ENCODE results near the gene HSPD1. TPM values are rescaled to one million over a fixed set of nuclear protein-coding genes. Genes with fewer than 3 reads are reported as not detected.

HSPD1 gene
- total RNA-seq, 2 experiments from 2014 or later, result 154 to 157 TPM

GRCh38 chr2:197496695-197497094 is 2.9 kb downstream of the HSPD1 start:
- Mint-ChIP-seq H3K27me3 (no peaks in the 10 kb centered on the region), H3K36me3 (ENCODE audit: low read depth) (peaks cover 88% of the 10 kb centered on the region), H3K9me3 (no peaks in the 10 kb centered on the region), H3K27ac (peak overlapping the region; percentile 87), H3K4me1 (ENCODE audit: low read depth) (peaks cover 58% of the 10 kb centered on the region), H3K4me3 (peak overlapping the region; percentile 15)
- TF ChIP-seq CTCF (IDR thresholded peaks at IDR 0.05), result no peak
- Histone ChIP-seq H3K36me3 (ENCODE audit: insufficient read depth, low read length) (peaks cover 58% of the 10 kb centered on the region), H3K9me3 (ENCODE audit: control insufficient read depth in 1 of 2, insufficient read depth in 1 of 2, low read length in 2 of 2) (no peaks in the 10 kb centered on the region), H3K27me3 (ENCODE audit: control insufficient read depth in 1 of 2, insufficient read depth in 2 of 2, low read length in 2 of 2) (no peaks in the 10 kb centered on the region), H3K27ac (ENCODE audit: low read depth in 1 of 2, low read length in 2 of 2) (no peak overlapping the region), H3K4me3 (ENCODE audit: low read length) (no peak overlapping the region), H3K4me1 (ENCODE audit: insufficient read depth, low read length) (peaks cover 30% of the 10 kb centered on the region)
- ATAC-seq (ENCODE audit: poor library complexity) (no peak), DNase-seq (no peak)
- POLR2A ChIA-PET, result interaction anchor here (1.8 to 8.1 kb wide), 3 partner anchors 18 to 61 kb away, joined by 9 to 219 read pairs (median 111); partner anchors contain the start of genes COQ10B, MOB4 and SF3B1
- intact Hi-C loops (cut with DNase I, micrococcal nuclease), result loop anchor here in 1 of 2 experiments (2.0 to 5.0 kb wide), 2 partner anchors 38 to 211 kb away; partner anchors contain the start of gene MARS2
- CTCF ChIA-PET, result interaction anchor here (0.9 kb wide), 1 partner anchor 25 kb away, joined by 3 read pairs; no protein-coding TSS in a partner anchor

GRCh38 chr2:197495433-197496134 is 4.1 kb downstream of the HSPD1 start:
- TF ChIP-seq CTCF (IDR thresholded peaks at IDR 0.05), result no peak
- ATAC-seq (ENCODE audit: poor library complexity), result no peak
- intact Hi-C loops (cut with DNase I, micrococcal nuclease), result loop anchor here in 1 of 2 experiments (2.0 to 5.0 kb wide), 2 partner anchors 37 to 212 kb away; partner anchors contain the start of gene MARS2
- H3K4me3 Mint-ChIP-seq, result no peak overlapping the region
- CTCF ChIA-PET, result interaction anchor here (1.3 kb wide), 1 partner anchor 16 kb away, joined by 3 read pairs; no protein-coding TSS in a partner anchor
- H3K9me3 ChIP-seq (ENCODE audit: control insufficient read depth in 1 of 2, insufficient read depth in 1 of 2, low read length in 2 of 2), result no peaks in the 10 kb centered on the region
- H3K4me3 ChIP-seq (ENCODE audit: low read length), result no peak overlapping the region
- no peak overlapping the region for H3K27ac ChIP-seq (ENCODE audit: low read depth in 1 of 2, low read length in 2 of 2)
- H3K9me3 Mint-ChIP-seq, result no peaks in the 10 kb centered on the region
- peaks cover 69% of the 10 kb centered on the region for H3K36me3 ChIP-seq (ENCODE audit: insufficient read depth, low read length)
- H3K36me3 Mint-ChIP-seq (ENCODE audit: low read depth), result peaks cover 88% of the 10 kb centered on the region
- POLR2A ChIA-PET, result interaction anchor here (0.9 to 8.1 kb wide), 3 partner anchors 20 to 60 kb away, joined by 5 to 219 read pairs (median 9); partner anchors contain the start of genes COQ10B, MOB4 and SF3B1
- peaks cover 23% of the 10 kb centered on the region for H3K4me1 ChIP-seq (ENCODE audit: insufficient read depth, low read length)
- no peaks in the 10 kb centered on the region for H3K27me3 ChIP-seq (ENCODE audit: control insufficient read depth in 1 of 2, insufficient read depth in 2 of 2, low read length in 2 of 2)
- peak overlapping the region; percentile 87 for H3K27ac Mint-ChIP-seq
- H3K27me3 Mint-ChIP-seq, result no peaks in the 10 kb centered on the region
- no peak for DNase-seq
- peaks cover 47% of the 10 kb centered on the region for H3K4me1 Mint-ChIP-seq (ENCODE audit: low read depth)

GRCh38 chr2:197487385-197487784 is 12.3 kb downstream of the HSPD1 start:
- H3K4me1 ChIP-seq (ENCODE audit: insufficient read depth, low read length), result no peaks in the 10 kb centered on the region
- ChIA-PET CTCF (no interaction called here), POLR2A (no interaction called here)
- no peak overlapping the region for H3K27ac ChIP-seq (ENCODE audit: low read depth in 1 of 2, low read length in 2 of 2)
- H3K4me3 ChIP-seq (ENCODE audit: low read length), result no peak overlapping the region
- TF ChIP-seq CTCF (IDR thresholded peaks at IDR 0.05), result no peak
- intact Hi-C loops (cut with DNase I, micrococcal nuclease), result no loop called here
- peaks cover 14 to 15% of the 10 kb centered on the region in 2 experiments for H3K9me3 ChIP-seq (ENCODE audit: control insufficient read depth in 1 of 2, insufficient read depth in 1 of 2, low read length in 2 of 2)
- peaks cover 63% of the 10 kb centered on the region for H3K36me3 ChIP-seq (ENCODE audit: insufficient read depth, low read length)
- Mint-ChIP-seq H3K4me1 (ENCODE audit: low read depth) (no peaks in the 10 kb centered on the region), H3K27ac (no peak overlapping the region), H3K9me3 (peaks cover 6% of the 10 kb centered on the region), H3K36me3 (ENCODE audit: low read depth) (peaks cover 89% of the 10 kb centered on the region), H3K4me3 (no peak overlapping the region), H3K27me3 (no peaks in the 10 kb centered on the region)
- ATAC-seq (ENCODE audit: poor library complexity) (no peak), DNase-seq (no peak)
- no peaks in the 10 kb centered on the region for H3K27me3 ChIP-seq (ENCODE audit: control insufficient read depth in 1 of 2, insufficient read depth in 2 of 2, low read length in 2 of 2)

Measured in CD4-positive, alpha-beta T cell (primary cell).